Cardiac muscle cell (in vitro differentiated cells and primary cell): ENCODE results near the gene CPTP. TPM values are rescaled to one million over a fixed set of nuclear protein-coding genes. Genes with fewer than 3 reads are reported as not detected.

Experiments
- DNase-seq, 2 donors: peaks; one replicate each; pipeline versions ENCODE4 v3.0.0 to v3.0.0-alpha.2; 2010 to 2017; ENCODE audit warnings: low read depth in 1 of 2, low spot score in 1 of 2
- H3K27ac ChIP-seq: fragments of 200-600 bp; sonication (generic); 2 replicates; pipeline ENCODE4 v1.5.1; 2016
- H3K27me3 ChIP-seq: fragments of 200-600 bp; sonication (generic); 2 replicates; pipeline ENCODE4 v1.6.0; 2016; ENCODE audit warnings: control low read depth
- H3K36me3 ChIP-seq: fragments of 200-600 bp; sonication (generic); 2 replicates; pipeline ENCODE4 v1.5.1; 2016; ENCODE audit warnings: control low read depth
- H3K4me1 ChIP-seq: fragments of 200-600 bp; sonication (generic); 2 replicates; pipeline ENCODE4 v1.8.1; 2017; ENCODE audit warnings: low read depth, mild to moderate bottlenecking, mixed run types
- H3K4me3 ChIP-seq: fragments of 200-600 bp; sonication (generic); 2 replicates; pipeline ENCODE4 v1.5.1; 2016; ENCODE audit warnings: mild to moderate bottlenecking
- H3K9me3 ChIP-seq: fragments of 200-600 bp; sonication (generic); 2 replicates; pipeline ENCODE4 v1.5.1; 2017; ENCODE audit warnings: low read depth, mild to moderate bottlenecking, control low read depth
- polyA plus RNA-seq: library from polyadenylated mRNA; unstranded; fragments of >200 nt; fragmentation: Nextera tagmentation; extraction: Ambion mirVana; gene quantifications from 2 replicates; pipeline ENCODE4 v1.2.1, GENCODE V29; 2016
- total RNA-seq: library from RNA; depleted of rRNA; stranded (reverse); fragments of >200 nt; gene quantifications from 2 replicates; pipeline ENCODE4 v1.2.3, GENCODE V29; 2016
- TF ChIP-seq, protein P1 (sequence below): IDR thresholded peaks from 2 replicates; pipeline ENCODE4 v1.5.1; 2012; ENCODE audit warnings: low read depth, mild to moderate bottlenecking, low read length

CPTP gene
- total and polyA plus RNA-seq, 2 experiments from 2014 or later, result 33.7 to 38.5 TPM

DNA sequence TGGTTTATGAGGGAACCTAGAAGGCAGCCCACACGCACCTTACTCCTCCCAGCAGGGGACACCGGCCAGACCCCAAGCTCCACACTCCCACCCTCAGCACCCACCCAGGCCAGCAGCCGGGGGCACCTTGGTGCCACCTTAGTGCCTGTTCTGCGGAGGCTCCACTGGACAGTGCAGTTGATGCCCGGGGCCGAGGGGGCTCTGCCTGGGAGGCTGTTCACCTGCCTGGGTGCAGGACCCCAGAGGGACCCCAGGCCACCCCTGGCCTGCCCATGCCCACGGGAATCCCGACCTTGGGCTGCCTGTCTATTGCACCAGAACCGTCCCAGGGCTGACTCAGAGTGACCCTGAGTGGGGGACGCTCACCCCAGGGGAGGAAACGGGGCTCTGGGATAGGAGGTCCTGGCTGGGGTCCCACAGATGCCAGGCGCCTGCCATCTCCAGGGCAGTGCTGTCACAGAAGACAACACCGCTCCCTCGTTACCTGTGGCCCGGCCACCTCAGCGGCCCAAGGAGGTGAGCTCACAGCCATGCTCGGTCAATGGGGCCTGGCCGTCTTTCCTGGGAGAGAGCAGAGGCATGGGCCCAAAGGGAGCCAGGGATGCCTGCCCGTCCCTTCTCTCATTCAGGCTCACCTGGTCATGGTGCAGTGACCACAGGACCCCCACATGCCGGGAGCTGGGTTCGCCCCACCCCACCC, 43.7 kb upstream of the CPTP start:
- no peaks in the 10 kb centered on the region for H3K36me3 ChIP-seq
- TF ChIP-seq, protein P1, sequence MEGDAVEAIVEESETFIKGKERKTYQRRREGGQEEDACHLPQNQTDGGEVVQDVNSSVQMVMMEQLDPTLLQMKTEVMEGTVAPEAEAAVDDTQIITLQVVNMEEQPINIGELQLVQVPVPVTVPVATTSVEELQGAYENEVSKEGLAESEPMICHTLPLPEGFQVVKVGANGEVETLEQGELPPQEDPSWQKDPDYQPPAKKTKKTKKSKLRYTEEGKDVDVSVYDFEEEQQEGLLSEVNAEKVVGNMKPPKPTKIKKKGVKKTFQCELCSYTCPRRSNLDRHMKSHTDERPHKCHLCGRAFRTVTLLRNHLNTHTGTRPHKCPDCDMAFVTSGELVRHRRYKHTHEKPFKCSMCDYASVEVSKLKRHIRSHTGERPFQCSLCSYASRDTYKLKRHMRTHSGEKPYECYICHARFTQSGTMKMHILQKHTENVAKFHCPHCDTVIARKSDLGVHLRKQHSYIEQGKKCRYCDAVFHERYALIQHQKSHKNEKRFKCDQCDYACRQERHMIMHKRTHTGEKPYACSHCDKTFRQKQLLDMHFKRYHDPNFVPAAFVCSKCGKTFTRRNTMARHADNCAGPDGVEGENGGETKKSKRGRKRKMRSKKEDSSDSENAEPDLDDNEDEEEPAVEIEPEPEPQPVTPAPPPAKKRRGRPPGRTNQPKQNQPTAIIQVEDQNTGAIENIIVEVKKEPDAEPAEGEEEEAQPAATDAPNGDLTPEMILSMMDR, result no peak
- H3K4me1 ChIP-seq, result no peaks in the 10 kb centered on the region
- H3K9me3 ChIP-seq, result no peaks in the 10 kb centered on the region
- no peak for DNase-seq
- no peaks in the 10 kb centered on the region for H3K27me3 ChIP-seq
- no peak overlapping the region for H3K4me3 ChIP-seq
- H3K27ac ChIP-seq, result no peak overlapping the region

DNA sequence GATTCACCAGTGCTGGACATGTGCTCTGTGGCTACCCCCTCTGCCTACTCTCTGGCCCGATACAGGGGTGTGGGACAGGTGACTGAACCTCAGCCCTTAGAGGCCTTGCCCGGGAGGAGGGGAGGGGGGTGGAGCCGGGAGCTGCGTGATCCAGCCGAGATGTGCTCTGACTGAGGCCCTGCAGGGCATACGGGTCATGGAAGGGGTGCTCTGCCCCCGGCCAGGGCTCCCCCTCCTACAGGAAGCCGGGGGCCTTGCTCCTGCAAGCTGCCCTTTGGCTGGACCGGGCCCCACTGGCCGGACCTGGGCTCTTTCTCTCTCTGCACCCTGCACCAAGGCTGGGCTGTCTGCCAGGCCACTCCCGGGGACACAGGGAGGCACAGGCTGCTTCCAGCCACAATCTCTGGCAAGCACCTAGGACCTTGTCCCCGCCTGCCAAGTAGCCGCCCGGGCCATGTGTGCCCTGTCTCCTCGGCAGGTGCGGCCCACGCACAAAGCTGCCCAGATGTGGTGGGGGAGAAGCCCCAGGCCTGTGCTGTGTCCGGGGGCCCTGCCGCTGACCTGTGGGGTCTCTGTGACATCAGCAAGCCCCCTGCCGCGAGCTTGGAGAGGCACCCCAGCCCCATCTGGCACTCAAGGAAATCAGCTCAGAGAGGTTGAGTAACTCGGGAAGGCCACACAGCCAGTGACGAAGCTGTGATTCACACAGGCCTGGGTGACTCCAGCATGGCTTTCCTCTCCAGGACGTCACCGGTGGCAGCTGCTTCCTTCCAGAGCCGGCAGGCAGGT, 42.9 kb upstream of the CPTP start:
- Histone ChIP-seq H3K27me3 (no peaks in the 10 kb centered on the region), H3K9me3 (no peaks in the 10 kb centered on the region), H3K4me3 (no peak overlapping the region), H3K36me3 (no peaks in the 10 kb centered on the region), H3K4me1 (no peaks in the 10 kb centered on the region), H3K27ac (no peak overlapping the region)
- DNase-seq, result peak in 1 of 2 donors; percentile 38
- TF ChIP-seq, protein P1, result no peak

DNA sequence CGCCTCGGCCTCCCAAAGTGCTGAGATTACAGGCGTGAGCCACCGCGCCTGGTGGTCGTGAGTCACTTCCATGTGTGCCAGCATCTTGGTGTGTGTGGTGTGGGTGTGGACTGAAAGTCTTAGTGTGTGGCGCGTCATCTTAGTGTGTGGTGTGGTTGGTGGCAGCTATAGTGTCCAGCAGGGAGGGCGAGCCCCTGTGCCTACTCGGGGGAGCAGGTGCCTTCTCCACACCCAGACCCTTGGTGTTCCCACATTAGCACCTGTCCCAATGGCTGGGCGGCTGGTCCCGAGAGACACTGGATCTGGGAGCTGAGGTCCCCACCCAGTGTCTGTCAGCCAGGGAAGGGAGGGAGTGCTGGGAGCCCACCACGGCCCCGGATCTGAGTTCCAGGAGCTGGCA, 41.6 kb upstream of the CPTP start:
- no peak overlapping the region for H3K27ac ChIP-seq
- DNase-seq, result no peak
- H3K4me1 ChIP-seq, result no peaks in the 10 kb centered on the region
- no peaks in the 10 kb centered on the region for H3K27me3 ChIP-seq
- TF ChIP-seq, protein P1, result no peak
- no peaks in the 10 kb centered on the region for H3K9me3 ChIP-seq
- H3K36me3 ChIP-seq, result no peaks in the 10 kb centered on the region
- H3K4me3 ChIP-seq, result no peak overlapping the region

DNA sequence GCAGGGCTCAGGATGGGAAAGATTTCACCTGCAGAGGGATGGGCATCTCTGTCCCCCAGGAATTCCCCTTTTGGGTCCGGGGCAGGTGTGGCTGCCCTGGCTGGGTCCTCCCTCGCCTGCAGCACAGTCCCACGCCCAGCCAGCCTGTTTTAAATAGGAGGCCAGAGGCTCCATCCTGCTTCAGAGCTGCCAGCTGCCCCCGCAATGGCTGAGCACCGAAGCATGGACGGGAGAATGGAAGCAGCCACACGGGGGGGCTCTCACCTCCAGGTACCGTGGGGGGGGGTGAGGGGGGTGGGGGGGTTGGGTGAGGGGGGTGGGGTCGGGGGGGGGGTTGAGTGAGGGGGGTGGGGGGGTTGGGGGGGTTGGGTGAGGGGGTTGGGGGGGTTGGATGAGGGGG, 40.8 kb upstream of the CPTP start:
- Histone ChIP-seq H3K4me3 (no peak overlapping the region), H3K27me3 (no peaks in the 10 kb centered on the region), H3K4me1 (no peaks in the 10 kb centered on the region), H3K36me3 (no peaks in the 10 kb centered on the region), H3K27ac (no peak overlapping the region), H3K9me3 (no peaks in the 10 kb centered on the region)
- no peak for DNase-seq
- TF ChIP-seq, protein P1, result no peak

DNA sequence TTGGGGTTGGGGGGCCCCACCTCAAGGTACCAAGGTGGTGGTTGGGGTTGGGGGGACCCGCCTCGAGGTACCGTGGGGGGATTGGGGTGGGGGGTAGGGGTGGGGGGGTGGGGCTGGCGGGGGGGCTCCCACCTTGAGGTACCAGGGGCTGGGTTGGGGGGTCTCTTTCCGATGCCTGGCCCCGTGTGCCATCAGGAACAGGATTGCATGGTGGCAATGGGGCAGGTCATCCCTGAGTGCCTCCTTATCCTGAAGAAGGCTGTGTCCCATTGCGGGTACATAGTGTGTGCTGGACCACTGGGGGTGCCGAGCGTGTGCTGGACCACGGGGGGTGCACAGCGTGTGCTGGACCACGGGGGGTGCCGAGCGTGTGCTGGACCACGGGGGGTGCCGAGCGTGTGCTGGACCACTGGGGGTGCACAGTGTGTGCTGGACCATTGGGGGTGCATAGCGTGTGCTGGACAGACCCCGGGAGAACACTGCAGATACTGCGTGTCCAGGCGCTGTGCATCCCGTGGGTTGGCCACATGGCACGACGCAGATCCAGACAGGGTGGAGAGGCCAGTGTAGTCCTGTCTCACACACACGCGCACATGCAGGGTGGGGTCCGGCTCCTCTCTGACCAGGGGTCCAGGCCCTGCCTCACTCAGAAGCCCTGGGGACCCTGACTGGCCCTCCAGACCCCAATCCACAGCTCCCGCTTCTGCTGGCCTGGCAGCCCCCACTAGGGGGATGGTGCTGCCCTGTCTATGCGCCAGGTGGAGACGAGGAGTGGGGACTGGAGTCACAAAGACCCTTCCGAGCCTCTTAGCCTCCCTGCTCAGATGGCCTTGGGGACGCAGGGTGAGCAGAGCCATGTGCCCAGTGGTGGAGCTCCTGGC, 40.1 kb upstream of the CPTP start:
- DNase-seq, result no peak
- TF ChIP-seq, protein P1, result no peak
- Histone ChIP-seq H3K4me1 (no peaks in the 10 kb centered on the region), H3K9me3 (no peaks in the 10 kb centered on the region), H3K4me3 (no peak overlapping the region), H3K36me3 (no peaks in the 10 kb centered on the region), H3K27ac (no peak overlapping the region), H3K27me3 (no peaks in the 10 kb centered on the region)
